Measurements from ENCODE around the gene LAMB4.
A peak's percentile ranks its signal among the peaks of the same experiment; 100 is the strongest.

The LAMB4 gene

DNA sequence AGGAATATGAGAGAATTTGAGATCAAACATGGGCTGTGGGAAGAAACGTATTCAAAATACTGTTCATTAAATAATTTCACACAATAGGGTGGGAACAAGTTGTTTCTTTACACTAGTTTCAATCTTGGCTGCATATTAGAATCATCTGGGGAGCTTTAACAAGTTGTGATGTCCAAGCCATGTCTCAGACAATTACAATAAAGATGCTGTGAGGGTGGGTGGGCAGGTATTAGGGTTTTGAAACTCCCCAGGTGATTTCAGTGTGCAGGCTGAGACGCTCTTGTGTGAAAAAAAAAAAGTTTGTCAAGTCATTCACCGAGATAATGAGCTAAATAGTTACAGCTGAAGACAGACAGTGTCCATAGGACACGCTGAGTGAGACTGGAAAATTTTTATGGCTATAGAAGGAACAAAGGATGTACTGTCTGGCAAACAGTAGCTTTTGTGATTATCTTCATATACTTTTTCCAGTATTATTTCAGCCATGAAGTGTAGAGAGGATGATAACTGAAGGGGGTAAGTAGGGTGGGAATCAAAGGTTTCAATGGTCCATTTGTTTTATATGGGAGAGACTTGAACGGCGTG is 12.6 kb upstream of the LAMB4 start:
- DNase-seq: no peak

DNA sequence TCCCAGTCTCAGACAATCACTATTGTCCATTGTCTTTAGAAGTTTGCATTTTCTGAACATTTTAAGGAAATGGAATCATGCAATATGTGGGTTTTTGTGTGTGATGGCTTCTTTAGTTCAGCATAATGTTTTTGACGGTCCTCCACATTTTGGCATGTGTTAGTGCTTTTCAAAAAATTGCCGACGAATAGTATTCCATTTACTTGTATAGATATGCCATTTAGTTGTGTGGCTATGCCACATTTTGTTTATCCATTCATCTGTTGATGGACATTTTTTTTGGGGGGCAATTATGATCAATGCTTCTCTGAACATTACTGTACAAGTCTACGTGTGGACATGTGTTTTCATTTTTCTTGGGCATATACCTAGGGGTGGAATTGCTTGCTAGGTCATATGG is 12.0 kb upstream of the LAMB4 start:
- DNase-seq: no peak

DNA sequence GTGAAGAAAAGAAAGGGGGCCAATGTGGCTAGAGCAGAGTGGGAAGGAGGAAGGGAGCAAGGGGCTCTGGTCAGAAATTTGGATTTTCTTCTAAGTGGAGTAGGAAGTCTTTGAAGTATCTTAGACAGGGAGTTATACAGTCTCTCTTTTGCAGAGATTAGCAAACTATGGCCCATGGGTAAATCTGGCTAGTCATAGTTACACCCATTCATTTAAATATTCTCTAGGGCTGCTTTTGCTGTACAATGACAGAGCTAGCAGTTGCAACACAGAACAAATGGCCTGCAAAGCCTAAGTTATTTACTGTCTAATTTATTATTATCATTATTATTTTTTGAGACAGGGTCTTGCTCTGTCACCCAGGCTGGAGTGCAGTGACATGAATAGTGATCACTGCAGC is 10.5 kb upstream of the LAMB4 start:
- no peak for DNase-seq

DNA sequence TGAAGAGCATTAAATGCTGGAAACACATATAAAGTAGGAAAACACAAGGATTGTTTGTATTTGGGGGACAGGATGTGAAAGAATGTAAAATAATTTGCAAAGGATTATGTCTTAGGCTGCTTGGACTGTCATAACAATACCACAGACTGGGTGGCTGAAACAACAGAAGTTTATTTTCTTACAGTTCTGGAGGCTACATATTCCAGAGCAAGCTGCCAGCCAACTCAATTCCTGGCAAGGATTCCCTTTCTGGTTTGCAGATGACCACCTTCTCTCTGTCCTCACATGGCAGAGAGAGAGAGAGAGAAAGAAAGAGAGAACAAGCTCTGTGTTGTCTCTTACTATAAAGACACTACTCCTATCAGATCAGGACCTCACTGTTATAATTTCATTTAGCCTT is 8.8 kb upstream of the LAMB4 start:
- no peak for DNase-seq

DNA sequence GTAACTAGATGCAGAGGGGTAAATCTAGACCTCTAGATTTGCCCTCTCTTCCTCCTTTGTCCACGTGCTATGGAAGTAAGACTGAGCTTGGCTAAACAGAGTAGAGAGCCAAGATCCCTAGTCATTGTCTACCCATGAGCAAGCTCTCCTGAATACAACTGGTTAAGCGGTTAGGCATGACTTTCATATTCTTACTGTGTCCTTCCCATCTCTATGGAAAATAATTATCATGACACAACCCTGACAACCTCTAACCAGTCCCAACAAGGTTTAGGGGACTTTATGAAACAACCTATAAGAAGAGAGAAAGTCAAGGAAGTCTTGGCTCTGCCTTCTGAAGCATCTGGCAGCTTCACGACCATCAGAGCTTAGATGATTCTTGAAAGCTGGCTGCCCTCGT is 7.8 kb upstream of the LAMB4 start:
- DNase-seq: no peak

DNA sequence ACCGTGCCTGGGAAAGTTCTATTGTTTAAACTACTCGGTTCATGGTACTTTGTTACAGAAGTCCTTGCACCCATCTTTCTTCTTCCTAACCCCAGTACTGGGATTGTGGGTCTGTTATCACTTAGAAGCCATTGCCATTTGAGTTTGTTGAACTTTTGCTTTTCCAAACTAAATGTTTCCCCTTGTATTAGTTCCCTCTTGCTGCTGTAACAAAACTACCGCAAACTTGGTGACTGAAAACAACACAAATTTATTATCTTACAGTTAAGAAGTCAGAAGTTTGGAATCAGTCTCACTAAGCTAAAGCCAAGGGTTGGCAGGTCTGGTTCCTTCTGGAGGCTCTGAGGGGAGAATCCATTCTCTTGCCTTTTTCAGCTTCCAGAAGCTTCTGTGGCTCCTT is 6.9 kb upstream of the LAMB4 start:
- DNase-seq: no peak

DNA sequence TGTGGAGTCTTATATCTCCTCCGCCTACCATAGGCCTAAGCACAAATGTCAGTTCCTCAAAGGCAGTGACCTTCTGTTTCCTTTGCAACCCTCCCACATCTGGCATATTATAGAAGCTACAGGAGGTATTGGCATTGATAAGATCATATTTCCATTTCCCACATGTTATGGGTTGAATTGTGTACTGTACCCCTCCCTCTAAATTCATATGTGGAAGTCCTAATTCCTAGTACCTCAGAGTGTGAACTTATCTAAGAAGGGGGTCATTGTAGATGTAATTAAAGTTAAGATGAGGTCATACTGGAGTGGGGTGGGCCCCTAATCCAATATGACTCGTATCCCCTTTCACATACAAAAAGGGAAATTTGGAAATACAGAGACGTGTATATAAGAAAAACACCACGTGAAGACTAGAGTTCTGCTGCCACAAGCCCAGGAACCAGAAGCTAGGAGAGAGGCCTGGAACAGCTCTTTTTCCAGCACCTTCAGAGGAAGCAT is 6.1 kb upstream of the LAMB4 start:
- no peak for DNase-seq

DNA sequence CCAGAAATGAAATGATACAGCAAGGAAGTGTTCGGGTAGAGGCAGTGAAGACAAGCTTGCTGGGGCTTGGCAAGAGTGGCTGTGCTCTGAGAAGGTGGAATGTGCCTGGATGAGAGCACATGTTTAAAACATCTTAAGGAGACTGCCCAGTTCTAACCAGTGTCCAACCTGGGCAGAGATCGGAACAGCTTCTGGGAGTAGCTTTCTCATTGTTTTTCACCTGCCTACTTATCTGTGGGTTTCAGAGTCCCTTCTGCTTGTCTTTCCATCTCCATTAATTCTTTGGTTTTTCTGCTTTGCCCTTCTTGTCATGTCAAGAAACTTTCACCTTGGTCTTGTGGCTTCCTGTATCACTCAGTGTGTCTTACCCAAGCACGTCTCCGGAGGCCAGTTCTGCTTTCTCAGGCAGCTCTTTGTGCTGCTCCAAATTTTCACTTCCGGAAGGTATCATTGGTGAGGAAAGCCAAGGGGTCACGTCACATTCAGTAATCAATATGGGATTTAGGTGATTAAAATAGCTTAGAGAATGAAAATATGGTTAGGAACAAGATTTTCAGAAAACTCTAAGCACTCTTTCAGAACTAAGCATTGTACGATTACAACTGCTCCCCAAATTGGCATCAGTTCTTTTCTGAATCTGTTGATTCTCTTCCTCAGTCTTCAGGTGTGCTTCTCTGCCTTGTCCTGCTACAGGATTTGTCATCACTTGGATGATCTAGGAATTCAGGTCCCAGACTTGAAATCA is 5.5 kb upstream of the LAMB4 start:
- no peak for DNase-seq

DNA sequence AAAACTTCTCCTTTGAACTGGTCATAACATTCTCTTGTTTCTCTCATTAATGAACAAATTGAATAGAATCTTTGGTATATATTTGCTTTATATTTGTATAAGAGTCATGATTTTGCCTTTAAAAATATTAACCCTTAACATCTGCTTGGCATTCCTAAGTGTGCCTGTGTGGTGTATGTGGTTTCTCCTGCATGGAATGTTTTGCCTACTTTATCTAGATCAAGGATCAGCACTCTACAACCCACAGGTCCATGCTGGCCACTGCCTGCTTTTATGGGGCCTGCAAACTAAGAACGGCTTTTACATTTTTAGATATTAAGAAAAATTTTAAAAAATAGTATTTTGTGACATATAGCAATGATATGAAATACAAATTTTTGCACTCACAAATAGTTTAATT is 4.3 kb upstream of the LAMB4 start:
- no peak for DNase-seq

DNA sequence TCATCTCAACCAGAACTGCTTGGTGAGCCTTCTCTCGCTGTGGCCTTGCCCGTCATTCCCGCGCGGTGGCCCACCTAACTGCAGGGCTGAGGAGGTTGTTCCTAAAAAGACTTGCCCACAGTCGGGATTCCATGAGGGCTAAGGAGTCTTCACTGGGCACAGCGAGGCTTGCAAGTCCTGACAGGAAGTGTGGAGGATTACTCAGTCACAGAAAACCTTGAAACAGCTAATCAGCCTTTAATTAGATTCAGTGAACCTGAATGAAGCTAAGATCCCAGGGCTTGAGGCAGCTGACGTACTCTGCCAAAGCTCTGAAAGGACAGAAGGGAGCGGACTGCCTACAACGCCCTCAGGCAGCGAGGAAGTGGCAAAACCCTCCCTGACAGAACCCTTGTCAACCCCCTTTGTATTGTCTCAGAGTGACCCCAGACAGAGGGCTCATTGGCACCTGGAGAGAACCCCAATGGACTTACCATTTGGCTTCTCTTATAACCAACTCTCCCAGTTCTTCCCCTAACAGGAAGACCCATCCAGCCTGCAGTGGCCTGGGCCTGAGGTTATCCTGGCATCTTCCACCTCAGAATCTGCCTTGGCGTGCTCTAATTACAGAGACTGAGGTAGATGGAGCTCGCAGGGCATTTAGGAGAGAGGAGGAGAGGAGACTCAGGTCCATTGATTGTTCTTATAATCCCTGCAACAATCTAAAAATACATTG is 2.5 kb upstream of the LAMB4 start:
- DNase-seq: no peak

DNA sequence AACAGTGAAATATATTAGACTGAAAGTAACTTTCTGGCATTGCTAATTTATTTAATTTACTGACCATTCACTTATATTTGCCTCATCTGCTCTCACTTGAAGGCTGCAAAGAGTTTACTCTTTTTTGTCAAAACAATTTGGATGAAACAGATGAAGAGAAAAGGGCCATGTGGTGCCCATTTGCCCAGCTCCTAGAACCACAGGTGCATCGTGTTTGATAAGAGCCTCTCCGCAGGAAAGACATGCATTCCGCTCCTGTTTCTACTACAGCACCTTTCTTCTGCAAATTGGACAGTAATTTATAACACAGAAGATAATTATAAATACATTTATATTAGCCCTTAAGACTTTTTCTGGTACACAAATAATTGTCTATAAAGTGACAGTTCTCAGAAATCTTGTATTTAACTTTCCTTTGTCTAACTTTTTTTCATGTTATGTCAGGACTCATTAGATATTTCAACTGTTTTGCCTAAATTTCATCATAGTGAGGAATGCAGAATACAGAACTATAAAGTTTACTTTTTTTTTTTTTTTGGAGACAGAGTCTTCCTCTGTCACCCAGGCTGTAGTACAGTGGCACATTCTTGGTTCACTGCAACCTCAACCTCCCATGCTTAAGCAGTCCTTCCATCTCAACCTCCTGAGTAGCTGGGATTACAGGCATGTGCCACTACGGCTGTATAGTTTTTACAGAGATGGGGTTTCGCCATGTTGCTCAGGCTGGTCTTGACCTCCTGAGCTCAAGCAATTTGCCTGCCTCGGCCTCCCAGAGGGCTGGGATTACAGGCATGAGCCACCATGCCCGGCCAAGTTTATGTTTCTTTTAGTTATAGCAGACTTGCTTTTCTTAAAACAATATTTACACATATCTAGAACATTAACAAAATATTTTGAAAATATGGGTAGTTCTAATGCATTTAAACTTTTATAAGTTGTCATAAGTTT is 869 bp downstream of the LAMB4 start:
- no peak for DNase-seq

DNA sequence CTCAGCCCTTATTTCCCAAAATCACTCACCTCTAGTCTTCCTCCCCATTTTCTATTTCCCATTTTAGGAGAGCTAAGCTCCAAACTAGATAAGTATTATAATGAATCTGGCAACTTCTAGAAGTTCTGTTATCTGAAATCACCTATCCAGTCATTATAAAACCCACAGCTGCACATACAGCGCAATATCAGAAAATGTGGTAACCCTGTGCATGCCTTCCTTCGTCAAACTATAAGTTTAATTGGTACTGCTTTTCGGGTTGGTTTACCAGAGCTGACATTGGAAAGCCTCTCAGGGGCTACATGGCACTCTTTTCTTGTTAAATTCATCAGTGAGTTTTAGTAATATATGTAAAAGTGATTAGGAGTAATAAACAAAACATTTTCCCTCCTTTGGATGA is 1.6 kb downstream of the LAMB4 start:
- no peak for DNase-seq

DNA sequence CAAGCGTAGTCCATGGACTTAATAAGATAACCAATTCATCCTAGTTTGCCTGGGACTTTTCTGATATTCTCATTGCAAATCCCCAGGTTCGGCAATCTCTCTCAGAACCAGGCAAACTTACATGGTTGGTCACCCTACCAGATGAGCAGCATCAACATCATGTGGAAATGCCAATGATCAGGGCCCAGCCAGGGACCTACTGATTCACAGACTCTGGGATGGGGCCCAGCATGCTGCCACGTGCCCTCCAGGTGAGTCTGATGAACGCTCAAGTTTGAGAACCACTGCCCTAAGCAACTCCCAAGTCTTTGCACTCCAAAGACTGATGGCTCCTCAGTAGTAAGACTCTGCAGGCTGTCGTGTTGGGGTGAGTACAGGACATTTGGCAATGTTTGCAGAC is 2.7 kb downstream of the LAMB4 start:
- no peak for DNase-seq

DNA sequence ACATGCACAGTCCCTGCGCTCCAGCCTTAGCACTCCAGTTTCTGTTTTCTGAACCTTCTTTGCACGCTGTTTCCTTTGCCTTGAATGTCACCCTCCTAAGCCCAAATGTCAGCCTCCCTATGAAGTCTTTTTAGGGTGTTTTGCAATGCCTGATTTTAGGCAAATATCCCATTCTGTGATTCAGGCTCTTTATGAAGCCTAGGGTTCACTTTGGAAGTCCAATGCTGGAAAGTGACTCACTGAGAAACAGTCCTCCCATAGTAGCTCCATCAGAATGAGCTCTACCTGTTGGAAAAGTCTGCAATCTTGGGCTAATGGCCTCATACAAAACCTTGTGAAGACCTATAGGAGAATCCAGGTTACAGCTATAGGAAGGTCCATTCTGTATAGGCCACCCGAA is 5.3 kb downstream of the LAMB4 start:
- peak; percentile 16 for DNase-seq

DNA sequence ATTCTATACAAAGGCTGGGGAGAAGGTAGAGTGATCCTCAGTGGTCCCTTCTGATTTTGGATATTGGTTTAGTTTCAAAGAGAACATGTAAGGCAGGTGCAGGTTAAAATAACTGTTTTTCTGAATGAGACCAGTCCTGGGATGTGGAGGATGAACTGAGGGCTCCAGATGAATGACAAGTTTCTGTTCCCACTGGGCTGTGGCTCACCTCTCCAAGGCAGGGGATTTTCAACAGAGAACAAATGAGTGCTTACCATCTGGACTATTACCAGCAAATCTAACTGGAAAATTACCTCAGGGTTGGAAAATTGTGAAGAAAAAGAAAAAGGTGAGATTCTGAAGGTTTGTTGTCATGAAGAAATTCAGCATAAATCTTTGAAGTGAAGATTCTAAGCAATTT is 8.0 kb downstream of the LAMB4 start:
- no peak for DNase-seq

DNA sequence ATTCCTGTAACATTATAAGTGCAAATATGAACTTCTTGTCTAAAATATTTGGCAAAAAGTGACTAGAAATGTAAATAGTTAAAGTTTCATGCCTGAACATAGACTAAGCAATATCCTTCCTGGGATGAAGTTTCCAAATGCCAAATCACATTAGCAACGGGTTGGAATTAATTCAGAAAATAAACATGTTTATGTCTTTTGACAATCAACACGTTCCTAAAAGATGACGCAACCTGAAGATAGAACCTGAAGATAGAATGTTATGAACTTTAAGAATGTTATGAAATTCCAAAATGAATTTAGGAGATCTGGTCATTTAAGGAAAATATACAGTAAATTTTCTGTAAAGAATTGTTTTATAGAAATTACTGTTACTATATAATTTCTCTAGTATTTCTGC is 9.2 kb downstream of the LAMB4 start:
- no peak for DNase-seq

DNA sequence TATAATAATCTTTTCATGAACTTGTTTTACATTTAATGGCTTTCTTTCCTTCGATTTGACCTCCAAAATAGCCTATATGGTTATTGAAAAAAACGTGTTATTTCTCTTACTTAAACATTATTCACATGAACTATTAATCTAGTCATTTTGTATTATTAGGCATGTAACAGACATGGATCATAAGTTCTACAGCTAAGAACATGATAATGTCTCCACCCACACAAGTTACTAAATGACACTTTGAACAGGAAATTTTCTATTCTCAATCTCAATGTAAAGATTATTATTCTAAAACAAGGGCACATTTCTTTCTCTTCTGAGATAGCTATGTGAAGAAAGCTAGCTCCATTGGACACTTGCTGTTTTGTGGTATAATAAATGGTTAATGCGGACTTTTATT is 10.0 kb downstream of the LAMB4 start:
- DNase-seq: no peak

DNA sequence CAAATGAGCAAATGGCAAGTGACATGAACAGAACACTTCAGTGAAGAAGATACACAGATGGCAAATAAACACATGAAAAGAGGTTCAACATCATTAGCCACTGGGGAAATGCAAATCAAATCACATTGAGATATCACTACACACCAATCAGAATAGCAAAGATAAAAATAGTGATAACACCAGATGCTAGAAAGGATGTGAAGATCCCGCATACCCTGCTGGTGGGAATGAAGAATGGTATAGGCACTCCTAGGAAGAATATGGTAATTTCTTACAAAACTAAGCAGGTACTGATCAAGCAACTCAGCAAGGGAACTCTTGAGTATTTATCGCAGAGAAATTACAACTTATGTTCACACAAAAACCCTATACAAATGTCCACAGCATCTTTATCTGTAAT is 11.2 kb downstream of the LAMB4 start:
- no peak for DNase-seq

DNA sequence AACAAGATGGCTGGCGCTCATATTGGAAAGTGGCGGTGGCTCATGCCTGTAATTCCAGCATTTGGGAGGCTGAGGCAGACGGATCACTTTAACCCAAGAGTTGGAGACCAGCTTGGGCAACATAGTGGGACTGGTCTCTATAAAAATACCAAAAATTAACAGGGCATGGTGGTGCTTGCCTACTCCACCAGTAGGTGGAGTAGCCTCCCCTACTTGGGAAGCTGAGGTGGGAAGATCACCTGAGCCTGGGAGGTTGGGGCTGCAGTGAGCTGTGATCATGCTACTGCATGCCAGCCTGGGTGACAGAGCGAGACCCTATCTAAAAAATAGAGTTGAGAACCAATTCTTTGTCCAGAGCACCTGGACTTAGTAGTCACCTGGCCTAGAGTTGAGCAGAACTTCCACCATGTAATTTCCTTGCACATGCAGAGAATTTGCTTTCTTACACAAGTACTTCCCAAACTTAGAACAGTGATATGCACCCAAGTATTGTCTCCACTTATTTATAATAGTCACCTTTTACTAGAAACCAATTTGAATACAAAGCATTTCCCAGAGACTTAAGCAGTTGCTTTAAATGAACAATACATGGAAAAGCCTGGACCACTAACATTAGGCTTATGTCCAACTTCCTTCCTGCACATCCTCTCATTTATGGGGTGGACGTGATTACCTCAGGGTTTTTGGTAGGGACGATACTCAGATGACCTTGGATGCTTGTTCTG is 15.9 kb downstream of the LAMB4 start:
- DNase-seq: no peak

DNA sequence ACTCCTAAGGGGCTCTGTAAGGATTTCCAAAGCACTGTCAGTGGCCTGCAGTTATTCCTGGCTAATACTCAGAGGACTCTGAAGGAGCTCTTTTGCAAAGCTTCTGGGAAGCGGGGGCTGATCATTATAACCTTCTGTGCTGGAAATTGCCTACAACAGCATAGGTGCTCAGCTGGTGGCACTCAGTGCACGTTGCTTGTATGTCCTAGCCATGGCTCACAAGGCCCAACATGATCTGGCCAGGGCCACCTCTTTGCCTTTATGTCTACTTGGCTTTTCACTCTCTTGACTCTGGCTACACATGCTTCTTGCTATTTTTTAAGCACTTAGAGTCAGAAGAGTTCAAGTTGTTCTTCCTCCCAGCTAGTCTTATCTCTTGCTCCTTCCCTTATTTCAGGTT is 17.5 kb downstream of the LAMB4 start:
- DNase-seq: no peak

DNA sequence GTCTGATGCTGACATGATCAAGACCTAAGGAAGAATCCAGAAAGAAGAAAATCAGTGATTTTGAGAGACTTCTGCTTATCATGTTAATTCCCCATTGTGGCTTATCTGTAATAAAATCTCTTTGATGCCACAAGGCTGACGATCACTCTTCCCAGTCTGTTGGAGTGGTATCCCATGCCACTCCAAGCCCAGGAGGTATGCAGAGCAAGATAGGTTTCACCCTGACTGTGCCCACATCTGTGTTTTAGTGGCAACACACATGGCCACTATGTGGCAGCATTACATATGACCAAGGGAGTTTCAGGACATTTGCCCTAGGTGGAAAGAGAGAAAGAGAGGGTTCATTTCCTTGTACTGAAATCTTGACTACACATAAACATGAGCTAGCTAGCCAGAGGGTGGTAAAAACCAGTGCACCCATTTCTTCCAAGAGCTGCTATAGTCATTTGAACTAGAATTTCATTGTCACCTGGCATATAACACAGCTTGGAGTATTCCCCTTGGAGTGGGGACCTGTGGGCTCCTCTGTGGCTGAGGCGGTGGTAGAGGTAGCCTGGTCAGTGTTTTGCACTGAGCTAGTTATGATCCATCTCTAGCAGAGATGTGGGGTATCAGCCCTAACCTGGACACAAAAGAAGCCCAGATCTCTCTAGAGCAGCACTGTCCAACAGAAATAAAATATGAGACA is 20.8 kb downstream of the LAMB4 start:
- DNase-seq: peak; percentile 25

DNA sequence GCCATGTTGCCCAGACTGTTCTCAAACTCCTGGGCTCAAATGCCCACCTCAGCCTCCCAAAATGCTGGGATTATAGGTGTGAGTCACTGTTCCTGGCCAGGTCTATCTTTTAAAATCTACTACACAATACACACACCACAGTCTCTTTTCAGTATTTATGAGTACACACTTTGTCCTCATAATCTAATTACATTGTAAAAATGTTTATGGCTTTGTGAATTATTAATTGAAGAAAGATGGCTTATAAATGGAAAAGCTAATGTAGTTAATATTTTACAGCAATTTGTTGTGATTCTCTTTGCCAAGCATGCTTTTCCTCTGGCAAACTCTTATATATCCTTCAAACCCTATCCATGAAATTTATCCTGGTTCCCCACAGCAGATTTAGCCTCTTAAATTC is 22.0 kb downstream of the LAMB4 start:
- DNase-seq: no peak
